Pulmonary artery endothelial cell (primary cell): ENCODE results near the gene EIF4G3. TPM values are rescaled to one million over a fixed set of nuclear protein-coding genes. Genes with fewer than 3 reads are reported as not detected.

Experiments used
- DNase-seq: peaks from one replicate; pipeline ENCODE4 v3.0.0-alpha.2; 2011; ENCODE audit warnings: low read depth, low spot score
- total RNA-seq: library from RNA; depleted of rRNA; stranded (reverse); fragments of >200 nt; gene quantifications from 2 replicates; pipeline ENCODE4 v1.2.3, GENCODE V29; 2014

Gene EIF4G3
- total RNA-seq, 1 donor from 2014 or later: 30.7 TPM

GRCh38 chr1:20998826-20999225 lies 177.9 kb downstream of the EIF4G3 start:
- no peak for DNase-seq

- no peak for DNase-seq
Measured at GRCh38 chr1:20997602-20998224, 179.0 kb downstream of the EIF4G3 start.

GRCh38 chr1:20996554-20996953 lies 180.1 kb downstream of the EIF4G3 start:
- no peak for DNase-seq

- no peak for DNase-seq
Measured at GRCh38 chr1:20993716-20994575, 182.8 kb downstream of the EIF4G3 start.

GRCh38 chr1:20992322-20993056 lies 184.2 kb downstream of the EIF4G3 start:
- no peak for DNase-seq

- DNase-seq: no peak
Measured at GRCh38 chr1:20988943-20989342, 187.8 kb downstream of the EIF4G3 start.

- no peak for DNase-seq
Measured at GRCh38 chr1:20987831-20988825, 188.6 kb downstream of the EIF4G3 start.

- no peak for DNase-seq
Measured at GRCh38 chr1:20983297-20983889, 193.3 kb downstream of the EIF4G3 start.

- no peak for DNase-seq
Measured at GRCh38 chr1:20982316-20982715, 194.4 kb downstream of the EIF4G3 start.

GRCh38 chr1:20981915-20982314 lies 194.8 kb downstream of the EIF4G3 start:
- DNase-seq: no peak

- no peak for DNase-seq
Measured at GRCh38 chr1:20980051-20980450, 196.6 kb downstream of the EIF4G3 start.

GRCh38 chr1:20978413-20978812 lies 198.3 kb downstream of the EIF4G3 start:
- DNase-seq: no peak

- DNase-seq: no peak
Measured at GRCh38 chr1:20975668-20976067, 201.0 kb downstream of the EIF4G3 start.

- DNase-seq: no peak
Measured at GRCh38 chr1:20974951-20975350, 201.7 kb downstream of the EIF4G3 start.

GRCh38 chr1:20974069-20974468 lies 202.6 kb downstream of the EIF4G3 start:
- no peak for DNase-seq

- no peak for DNase-seq
Measured at GRCh38 chr1:20972855-20973254, 203.8 kb downstream of the EIF4G3 start.

GRCh38 chr1:20964540-20965484 lies 211.9 kb downstream of the EIF4G3 start:
- DNase-seq: no peak

- no peak for DNase-seq
Measured at GRCh38 chr1:20962576-20963258, 214.0 kb downstream of the EIF4G3 start.

- DNase-seq: no peak
Measured at GRCh38 chr1:20958430-20958829, 218.3 kb downstream of the EIF4G3 start.
